ENCODE results near the gene LMTK2.

LMTK2 gene

GRCh38 chr7:98234429-98235147, 127.9 kb downstream of the LMTK2 start:
- DNase-seq (ENCODE audit: low read depth, low spot score), result no peak

DNA sequence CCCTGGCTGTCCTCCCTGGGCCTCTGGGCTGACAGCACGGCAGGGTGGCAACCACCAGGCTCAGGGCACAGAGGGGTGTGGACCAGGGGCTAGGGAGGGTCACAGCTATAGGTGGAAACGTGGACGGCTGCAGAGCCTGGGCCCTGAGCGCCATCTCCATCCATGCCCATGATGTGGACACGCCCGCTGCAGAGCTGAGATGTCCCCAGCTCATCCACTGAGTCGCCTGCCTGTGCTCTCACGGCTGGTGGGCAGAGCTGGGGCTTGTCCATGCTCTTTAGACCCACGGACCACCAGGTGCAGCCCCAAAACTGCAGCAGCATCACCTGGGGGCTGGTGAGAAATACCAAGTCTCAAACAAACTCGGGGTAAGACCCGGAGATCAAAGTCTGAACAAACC, 129.2 kb downstream of the LMTK2 start:
- DNase-seq (ENCODE audit: low read depth, low spot score), result no peak

DNA sequence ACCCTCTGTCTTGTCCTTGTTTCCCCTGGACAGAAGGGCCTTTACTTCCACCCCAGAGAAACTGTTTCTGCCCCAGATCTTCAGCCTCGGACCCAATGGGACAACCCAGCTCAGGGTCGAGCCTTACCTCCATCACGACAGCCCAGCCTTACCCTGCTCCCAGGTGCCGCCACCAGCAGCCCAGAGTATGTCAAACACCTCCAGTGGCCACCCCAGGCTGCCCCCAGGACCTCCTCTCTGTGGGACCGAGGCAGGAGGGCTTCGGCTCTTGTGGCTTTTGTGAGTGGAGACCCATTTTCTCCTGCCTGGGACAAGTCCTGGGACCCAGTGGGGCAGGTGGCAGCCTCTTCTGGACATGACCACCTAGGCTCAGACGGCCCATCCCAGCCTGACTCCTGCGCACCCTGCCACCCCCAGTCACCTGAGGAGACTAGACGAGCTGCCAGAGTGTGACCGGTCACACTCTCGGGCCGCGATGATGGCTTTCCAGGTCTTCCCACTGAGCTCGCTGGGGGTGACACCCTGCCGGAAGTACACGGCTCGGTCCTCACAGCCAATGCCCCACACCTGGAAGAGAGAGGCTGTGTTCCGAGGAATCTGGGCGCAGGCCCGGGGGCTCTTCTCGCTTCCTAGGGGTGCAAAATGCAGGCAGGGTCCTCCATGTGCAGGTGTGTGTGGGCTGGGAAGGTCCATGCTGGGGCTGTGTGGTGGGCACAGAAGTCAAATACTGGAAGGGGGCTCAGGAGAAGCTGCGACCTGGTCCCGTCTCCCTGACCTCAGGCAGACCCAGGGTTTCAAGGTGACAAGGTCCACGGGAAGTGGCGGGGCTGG, 129.9 kb downstream of the LMTK2 start:
- no peak for DNase-seq (ENCODE audit: low read depth, low spot score)

DNA sequence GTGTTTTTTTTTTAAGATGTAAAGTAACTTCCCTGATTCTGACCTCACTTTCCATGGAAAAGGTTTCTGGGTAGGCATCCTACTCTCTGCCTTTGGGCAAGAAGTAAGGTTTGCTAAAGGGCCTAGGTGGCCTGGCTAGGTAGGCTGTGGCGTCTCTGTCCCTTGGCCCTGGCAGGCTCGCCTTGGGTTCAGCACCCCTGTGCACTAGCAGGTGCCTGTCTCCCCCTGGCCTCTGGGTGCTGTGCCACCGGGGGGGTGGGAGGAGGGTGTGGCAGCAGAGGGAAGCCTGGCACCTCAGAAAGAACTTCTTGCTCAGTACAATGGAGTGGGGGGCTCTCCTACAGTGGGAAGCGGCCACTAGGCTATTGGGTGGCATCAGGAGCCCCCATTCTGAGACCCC, 131.4 kb downstream of the LMTK2 start:
- DNase-seq (ENCODE audit: low read depth, low spot score), result no peak

GRCh38 chr7:98238976-98239375, 132.3 kb downstream of the LMTK2 start:
- no peak for DNase-seq (ENCODE audit: low read depth, low spot score)

DNA sequence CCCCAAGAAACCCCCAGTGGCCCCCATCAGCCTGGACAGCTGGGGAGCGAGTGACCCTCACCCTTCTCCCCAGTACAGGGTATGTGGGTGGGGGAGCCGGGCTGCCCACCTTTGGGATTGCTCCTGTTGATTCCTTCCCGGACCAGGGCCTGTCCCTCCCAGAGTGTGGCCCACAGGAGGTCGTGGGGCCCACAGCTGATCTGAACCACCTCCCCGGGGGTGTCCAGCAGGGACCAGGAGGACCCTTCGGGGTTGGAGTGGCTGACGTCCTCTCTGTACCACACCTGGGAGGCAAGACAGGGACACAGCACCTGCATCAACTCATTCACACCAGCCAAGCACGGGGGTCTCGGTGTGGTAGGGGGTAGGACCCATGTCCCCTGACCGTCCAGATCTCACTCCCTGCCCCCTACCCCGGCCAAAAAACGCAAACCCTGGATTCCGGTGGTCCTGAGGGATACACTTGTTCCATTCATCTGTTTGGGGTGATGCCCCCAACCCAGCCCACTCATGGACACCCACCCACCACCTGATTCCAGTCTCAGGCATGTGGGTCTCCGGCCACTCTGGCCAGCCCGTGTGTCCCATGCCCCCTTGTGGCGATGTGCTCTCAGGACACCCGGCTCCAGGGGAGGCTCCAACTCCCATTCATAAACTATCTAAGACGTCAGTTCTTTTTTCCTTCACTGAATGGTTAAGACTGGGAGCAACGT, 134.5 kb downstream of the LMTK2 start:
- DNase-seq (ENCODE audit: low read depth, low spot score), result no peak

GRCh38 chr7:98241674-98242241, 135.1 kb downstream of the LMTK2 start:
- no peak for DNase-seq (ENCODE audit: low read depth, low spot score)

DNA sequence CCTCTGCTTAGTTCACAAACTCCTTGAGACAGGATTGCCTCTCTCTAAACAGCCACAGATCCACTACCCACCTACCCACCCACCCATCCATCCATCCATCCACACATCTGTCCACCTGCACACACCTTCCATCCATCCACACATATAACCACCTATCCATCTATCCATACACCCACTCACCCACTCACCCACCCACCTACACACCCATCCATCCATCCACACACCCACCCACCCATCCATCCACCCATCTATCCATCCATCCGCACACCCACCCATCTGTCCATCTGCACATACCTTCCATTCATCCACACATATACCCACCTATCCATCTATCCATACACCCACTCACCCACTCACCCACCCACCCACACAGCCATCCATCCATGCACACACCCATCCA, 135.7 kb downstream of the LMTK2 start:
- no peak for DNase-seq (ENCODE audit: low read depth, low spot score)

- no peak for DNase-seq (ENCODE audit: low read depth, low spot score)
Measured at GRCh38 chr7:98242934-98243333, 136.3 kb downstream of the LMTK2 start.

- DNase-seq (ENCODE audit: low read depth, low spot score), result no peak
Measured at GRCh38 chr7:98244871-98245270, 138.2 kb downstream of the LMTK2 start.

DNA sequence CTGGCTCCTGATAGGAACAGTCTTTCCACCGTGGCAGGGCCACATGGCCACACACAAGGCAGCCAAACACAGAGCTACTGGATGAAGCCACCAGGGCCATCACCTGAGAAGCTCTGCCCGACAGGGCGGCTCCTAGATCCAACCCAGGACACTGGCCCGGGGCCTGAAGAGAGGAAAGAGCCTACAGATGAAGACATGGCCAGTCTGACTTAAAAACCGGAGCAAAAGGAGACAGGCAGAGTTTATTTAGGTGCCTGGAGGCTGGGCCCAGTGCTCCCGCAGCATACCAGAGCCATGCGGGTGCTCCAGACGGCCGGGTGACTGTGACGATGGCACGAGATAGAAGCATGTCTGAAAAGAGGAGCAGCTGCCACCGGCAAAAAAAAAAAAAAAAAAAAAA, 141.5 kb downstream of the LMTK2 start:
- no peak for DNase-seq (ENCODE audit: low read depth, low spot score)

DNA sequence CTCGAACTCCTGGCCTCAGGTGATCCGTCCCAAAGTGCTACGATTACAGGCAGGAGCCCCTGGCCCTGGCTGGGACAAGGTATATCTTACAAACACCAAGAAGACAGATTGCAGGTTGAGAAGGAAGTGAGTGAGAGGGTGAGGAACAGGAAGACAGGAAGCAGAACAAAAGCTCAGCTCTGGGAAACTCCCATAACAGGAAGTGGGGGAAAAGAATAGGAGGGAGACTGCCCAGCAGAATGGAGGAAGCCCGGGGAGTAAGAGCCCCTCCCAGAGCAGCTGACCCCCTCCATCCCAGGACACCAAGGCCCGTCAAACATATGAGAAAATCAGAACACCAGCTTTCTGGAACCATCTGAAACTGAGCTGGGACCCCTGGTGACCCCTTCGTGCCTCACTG, 142.4 kb downstream of the LMTK2 start:
- no peak for DNase-seq (ENCODE audit: low read depth, low spot score)

DNA sequence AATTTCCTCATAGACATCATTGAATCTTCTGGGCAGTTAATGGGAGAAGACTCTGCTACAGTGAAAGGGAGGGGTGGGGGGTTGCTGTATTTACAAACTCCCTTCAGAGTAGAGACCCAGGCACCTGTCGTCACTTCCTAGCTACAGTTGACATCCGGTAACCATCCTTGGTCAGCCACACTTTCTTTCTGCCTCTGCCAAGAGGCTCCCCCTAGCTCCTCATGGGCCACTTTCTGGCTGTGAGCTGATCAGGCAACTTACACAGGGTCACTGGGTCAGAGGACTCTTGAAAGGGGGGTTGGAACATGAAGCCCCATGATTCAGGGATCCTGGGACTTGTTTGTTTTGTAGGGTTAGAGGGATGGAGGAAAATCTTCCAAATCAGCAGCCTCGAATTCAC, 144.1 kb downstream of the LMTK2 start:
- DNase-seq (ENCODE audit: low read depth, low spot score), result no peak

DNA sequence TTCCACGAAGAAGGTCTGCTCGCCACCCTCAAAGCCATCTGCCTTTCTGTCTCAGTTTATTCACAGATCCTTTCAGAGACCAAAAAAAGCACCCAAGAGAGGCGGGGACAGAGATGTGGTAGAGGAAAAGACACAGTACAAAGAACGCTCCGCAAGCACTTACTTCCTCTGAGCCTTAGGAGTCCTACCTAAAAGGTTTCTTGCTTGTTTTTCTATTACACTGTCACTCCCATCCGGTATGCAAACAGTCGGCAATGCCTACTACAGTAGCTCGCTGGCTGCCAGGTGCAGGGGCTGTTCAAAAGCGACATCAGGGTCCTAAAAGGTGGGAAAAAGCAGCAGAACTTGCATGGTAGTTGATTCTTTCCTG, 144.6 kb downstream of the LMTK2 start:
- DNase-seq (ENCODE audit: low read depth, low spot score), result no peak

- peak; percentile 54 for DNase-seq (ENCODE audit: low read depth, low spot score)
Measured at GRCh38 chr7:98251601-98252424, 145.2 kb downstream of the LMTK2 start, which contains the start of gene TECPR1. Gene TECPR1 (minus strand): TSS chr7:98252232. CDS start chr7:98246146, 6,086 bp downstream.

DNA sequence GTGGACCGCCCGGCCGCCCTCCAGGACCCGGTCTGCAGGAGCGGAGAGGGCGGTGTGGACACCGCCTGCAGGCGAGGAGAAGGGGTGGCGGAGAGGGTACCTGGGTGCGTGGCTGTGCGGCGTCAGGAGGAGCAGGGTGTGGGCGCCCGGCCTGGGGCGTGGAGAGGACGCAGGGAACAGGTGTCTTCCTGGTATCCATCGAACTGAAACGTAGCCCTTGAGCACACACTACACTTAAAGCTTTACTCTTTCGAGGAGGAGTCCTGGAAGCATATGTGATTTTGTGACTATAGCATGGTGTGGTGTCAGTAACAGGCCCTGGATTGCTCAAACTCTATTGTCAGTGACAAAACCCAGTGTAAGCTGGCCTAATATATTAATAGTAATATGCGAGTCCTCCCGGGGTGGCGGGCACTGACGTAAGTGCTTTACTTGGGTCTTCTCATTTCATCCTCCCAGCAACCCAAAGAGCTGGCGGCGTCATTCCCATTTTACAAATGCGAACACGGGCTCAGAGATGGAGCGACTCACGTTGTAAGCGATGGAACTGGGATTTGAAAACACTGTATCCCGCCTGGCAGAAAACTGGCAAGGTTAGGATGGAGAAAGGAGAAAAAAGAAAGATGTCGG, 145.9 kb downstream of the LMTK2 start:
- no peak for DNase-seq (ENCODE audit: low read depth, low spot score)

- no peak for DNase-seq (ENCODE audit: low read depth, low spot score)
Measured at GRCh38 chr7:98254516-98254915, 147.9 kb downstream of the LMTK2 start.

- DNase-seq (ENCODE audit: low read depth, low spot score), result no peak
Measured at GRCh38 chr7:98254951-98255610, 148.4 kb downstream of the LMTK2 start.

DNA sequence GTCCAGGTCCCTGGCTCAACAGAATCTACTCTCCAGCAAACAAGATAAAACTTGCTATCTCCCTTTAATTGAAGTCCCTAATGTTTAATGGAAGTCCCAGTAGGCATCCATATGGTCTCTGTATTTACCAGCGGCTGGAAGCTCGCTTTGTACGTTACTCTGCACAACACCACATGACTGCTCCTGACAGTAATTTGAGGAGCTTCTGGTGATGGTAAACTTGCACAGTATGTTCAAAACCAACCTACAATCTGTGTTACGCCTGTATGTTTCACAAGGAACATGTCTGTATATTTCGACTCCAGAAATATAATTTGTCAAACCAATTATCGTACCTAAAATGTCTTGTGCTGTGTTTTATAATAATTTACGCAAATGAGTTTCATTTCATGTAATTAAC, 149.8 kb downstream of the LMTK2 start:
- no peak for DNase-seq (ENCODE audit: low read depth, low spot score)

DNA sequence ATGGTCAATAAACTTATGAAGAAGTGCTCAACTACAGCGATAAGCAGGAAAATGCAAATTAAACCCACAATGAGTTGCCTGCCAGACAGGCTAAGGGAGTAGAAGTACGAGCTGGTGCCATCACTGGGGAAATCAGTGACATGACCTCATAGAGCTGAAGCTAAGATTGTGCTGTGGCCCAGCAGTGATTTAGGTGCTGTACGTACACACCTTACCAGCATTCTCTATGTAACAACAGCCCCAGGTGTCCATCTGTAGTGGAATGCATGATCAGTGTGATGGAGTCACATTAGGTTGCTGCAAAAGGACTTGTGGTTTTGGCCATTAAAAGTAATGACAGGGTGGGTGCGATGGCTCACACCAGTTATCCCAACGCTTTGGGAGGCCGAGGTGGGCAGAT, 151.0 kb downstream of the LMTK2 start:
- no peak for DNase-seq (ENCODE audit: low read depth, low spot score)
